Naive thymus-derived CD4-positive, alpha-beta T cell (primary cell): ENCODE results near the gene CXCL8. TPM values are rescaled to one million over a fixed set of nuclear protein-coding genes. Genes with fewer than 3 reads are reported as not detected.

Experiments
- ATAC-seq: fragments of 150-1000 bp; cut with Tn5 transposase; 2 replicates; pipeline ENCODE4 v1.10.0; 2021; ENCODE audit warnings: mild to moderate bottlenecking, moderate library complexity
- CTCF ChIA-PET: fragments of 350-600 bp; sonication (Branson Sonifier 250); formaldehyde crosslinking; loops from one replicate; lab custom pipeline; 2021; ENCODE audit warnings: antibody characterized with exemption; lab: Charles Lee
- POLR2A ChIA-PET: fragments of 350-600 bp; sonication (Branson Sonifier 250); formaldehyde crosslinking; loops from one replicate; lab custom pipeline; 2021; ENCODE audit warnings: antibody characterized with exemption, inconsistent platforms; lab: Charles Lee
- DNase-seq, 9 donors: peaks; one replicate each; pipeline versions ENCODE4 v3.0.0 to v3.0.0-alpha.2; 2020 to 2022; ENCODE audit warnings: mixed read lengths in 1 of 9
- H3K27ac ChIP-seq: one replicate; pipeline ENCODE4 v1.7.0; 2013; ENCODE audit warnings: mild to moderate bottlenecking, low read depth, low read length, moderate library complexity
- H3K27me3 ChIP-seq, 2 donors: one replicate each; pipeline ENCODE4 v1.7.0; 2013; ENCODE audit warnings: low read length in 2 of 2, mild to moderate bottlenecking in 2 of 2, moderate library complexity in 2 of 2; ENCODE audit not compliant: control insufficient read depth in 2 of 2, insufficient read depth in 2 of 2
- H3K36me3 ChIP-seq, 3 experiments: 1 replicate in 2 of 3; 2 replicates in 1 of 3; pipeline ENCODE4 v1.7.0; 2013; ENCODE audit warnings: low read length in 3 of 3, mild to moderate bottlenecking in 3 of 3, moderate library complexity in 1 of 3; ENCODE audit not compliant: insufficient read depth in 3 of 3, control insufficient read depth in 2 of 3
- H3K4me1 ChIP-seq, 2 donors: one replicate each; pipeline ENCODE4 v1.7.0; 2013; ENCODE audit warnings: low read length in 2 of 2, mild to moderate bottlenecking in 2 of 2, moderate library complexity in 1 of 2; ENCODE audit not compliant: control insufficient read depth in 2 of 2, insufficient read depth in 2 of 2
- H3K4me3 ChIP-seq: 2 replicates; pipeline ENCODE4 v1.7.0; 2013; ENCODE audit warnings: mild to moderate bottlenecking, low read length
- H3K9me3 ChIP-seq, 3 experiments: 1 replicate in 2 of 3; 2 replicates in 1 of 3; pipeline ENCODE4 v1.7.0; 2013; ENCODE audit warnings: low read length in 3 of 3; ENCODE audit not compliant: control insufficient read depth in 2 of 3
- H3K27ac Mint-ChIP-seq, 9 donors: one replicate each; pipeline ENCODE4 v1.8.0; 2020 to 2022; ENCODE audit warnings: mixed read lengths in 9 of 9, mild to moderate bottlenecking in 8 of 9, moderate library complexity in 5 of 9, inconsistent platforms in 2 of 9
- H3K27me3 Mint-ChIP-seq, 5 donors: one replicate each; pipeline ENCODE4 v1.8.0; 2021 to 2022; ENCODE audit warnings: mixed read lengths in 5 of 5, mild to moderate bottlenecking in 1 of 5
- H3K36me3 Mint-ChIP-seq, 5 donors: one replicate each; pipeline ENCODE4 v1.8.0; 2020 to 2022; ENCODE audit warnings: mixed read lengths in 5 of 5, mild to moderate bottlenecking in 3 of 5, inconsistent platforms in 1 of 5
- H3K4me1 Mint-ChIP-seq, 7 donors: one replicate each; pipeline ENCODE4 v1.8.0; 2020 to 2022; ENCODE audit warnings: mixed read lengths in 7 of 7, mild to moderate bottlenecking in 3 of 7, inconsistent platforms in 1 of 7
- H3K4me3 Mint-ChIP-seq, 10 donors: one replicate each; pipeline ENCODE4 v1.8.0; 2020 to 2022; ENCODE audit warnings: mild to moderate bottlenecking in 10 of 10, mixed read lengths in 10 of 10, moderate library complexity in 6 of 10, inconsistent platforms in 2 of 10
- H3K9me3 Mint-ChIP-seq, 11 donors: one replicate each; pipeline ENCODE4 v1.8.0; 2020 to 2022; ENCODE audit warnings: mixed read lengths in 11 of 11, mild to moderate bottlenecking in 4 of 11, inconsistent platforms in 1 of 11, moderate library complexity in 1 of 11
- intact Hi-C, 2 donors: fragments of 100-400 bp; cut with micrococcal nuclease; formaldehyde crosslinking; loops; one replicate each; pipeline ENCODE4 v1.15.1; 2023
- polyA plus RNA-seq, 2 donors: library from polyadenylated mRNA; unstranded; fragments of 300-500 nt; fragmentation: Illumina TruSeq; gene quantifications; one replicate each; pipeline ENCODE4 v1.2.3, GENCODE V29; 2021
- total RNA-seq, 6 experiments: library from RNA in 5 of 6; stranded (reverse) in 5 of 6; gene quantifications; 1 replicate in 5 of 6; 2 replicates in 1 of 6; pipeline ENCODE4 v1.2.3 and lab custom pipeline; 2021 to 2026

The CXCL8 gene
- total and polyA plus RNA-seq, 7 experiments from 2014 or later: 0.20 to 501 (median 3.6) TPM; not detected in 1

- POLR2A ChIA-PET: no interaction called here
- intact Hi-C loops: loop anchor here in 1 of 2 donors (5.0 kb wide), 1 partner anchor 73 kb away; no protein-coding TSS in a partner anchor
- H3K9me3 Mint-ChIP-seq: peaks cover 0 to 6% (median 3%) of the 10 kb centered on the region in 11 donors
- Histone ChIP-seq H3K9me3 (no peaks in the 10 kb centered on the region), H3K27ac (no peak overlapping the region), H3K27me3 (no peaks in the 10 kb centered on the region), H3K4me3 (no peak overlapping the region), H3K36me3 (no peaks in the 10 kb centered on the region), H3K4me1 (no peaks in the 10 kb centered on the region)
- CTCF ChIA-PET: interaction anchor here (0.7 kb wide), 1 partner anchor 919 kb away, joined by 3 read pairs; no protein-coding TSS in a partner anchor
- H3K27me3 Mint-ChIP-seq: peaks cover 0 to 5% (median 3%) of the 10 kb centered on the region in 5 donors
- H3K27ac Mint-ChIP-seq: no peak overlapping the region
- DNase-seq: no peak
- no peak overlapping the region for H3K4me3 Mint-ChIP-seq
- H3K4me1 Mint-ChIP-seq: peaks cover 0 to 5% (median 0%) of the 10 kb centered on the region in 7 donors
- ATAC-seq: peak; percentile 23
- no peaks in the 10 kb centered on the region for H3K36me3 Mint-ChIP-seq
These were observed 3.8 kb downstream of the CXCL8 start for GRCh38 chr4:73744203-73744602.

DNA sequence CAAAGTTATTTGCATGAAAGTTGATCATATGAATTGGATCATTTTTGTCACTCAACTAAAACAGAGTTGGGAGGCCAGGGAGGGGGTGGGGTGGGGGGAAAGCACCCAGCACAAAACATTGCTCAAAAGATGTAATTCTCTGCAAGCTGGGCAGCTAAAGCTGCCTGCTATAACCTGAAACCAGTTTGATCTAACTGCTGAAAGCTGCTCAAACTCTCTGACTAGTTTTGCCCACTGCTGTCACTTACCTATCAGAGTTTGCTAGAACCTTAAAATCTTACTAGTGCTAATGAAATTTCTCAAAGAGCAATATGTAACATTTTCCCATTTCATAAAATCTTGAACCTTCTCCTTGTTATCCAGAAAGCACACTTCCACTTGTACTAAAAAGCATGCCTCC is 10.4 kb downstream of the CXCL8 start:
- DNase-seq (no peak), ATAC-seq (no peak)
- ChIA-PET POLR2A (no interaction called here), CTCF (no interaction called here)
- Mint-ChIP-seq H3K27me3 (peaks cover 0 to 11% (median 0%) of the 10 kb centered on the region in 5 donors), H3K36me3 (no peaks in the 10 kb centered on the region), H3K4me1 (no peaks in the 10 kb centered on the region), H3K4me3 (no peak overlapping the region), H3K27ac (no peak overlapping the region), H3K9me3 (peaks cover 0 to 3% (median 0%) of the 10 kb centered on the region in 11 donors)
- H3K27ac ChIP-seq: no peak overlapping the region
- H3K27me3 ChIP-seq: no peaks in the 10 kb centered on the region
- H3K9me3 ChIP-seq: no peaks in the 10 kb centered on the region
- H3K36me3 ChIP-seq: no peaks in the 10 kb centered on the region
- intact Hi-C loops: no loop called here
- H3K4me1 ChIP-seq: no peaks in the 10 kb centered on the region
- H3K4me3 ChIP-seq: no peak overlapping the region

DNA sequence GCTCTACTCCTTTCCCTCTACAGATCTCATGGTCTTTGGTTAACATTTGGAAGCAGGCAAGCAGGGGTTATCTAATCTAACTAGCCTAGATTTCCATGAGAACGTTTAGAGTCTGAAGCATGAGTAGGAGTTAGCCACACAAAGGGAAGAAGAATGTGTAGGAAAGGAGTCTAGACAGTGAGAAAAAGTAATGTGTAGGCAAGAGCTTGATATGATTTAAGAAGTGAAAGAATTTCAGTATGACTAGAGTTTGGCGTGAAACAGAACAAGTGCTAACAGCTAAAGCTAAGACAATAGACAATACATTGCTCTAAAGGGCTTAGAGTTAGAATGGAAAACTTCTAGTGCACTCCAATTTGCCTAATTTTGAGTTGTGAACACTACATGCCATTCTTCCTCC is 10.8 kb downstream of the CXCL8 start:
- Mint-ChIP-seq H3K27me3 (peaks cover 0 to 11% (median 0%) of the 10 kb centered on the region in 5 donors), H3K9me3 (peaks cover 0 to 5% (median 0%) of the 10 kb centered on the region in 11 donors), H3K4me1 (no peaks in the 10 kb centered on the region), H3K4me3 (no peak overlapping the region), H3K36me3 (no peaks in the 10 kb centered on the region), H3K27ac (no peak overlapping the region)
- intact Hi-C loops: no loop called here
- CTCF ChIA-PET: no interaction called here
- no peak overlapping the region for H3K27ac ChIP-seq
- DNase-seq (no peak), ATAC-seq (no peak)
- POLR2A ChIA-PET: no interaction called here
- no peaks in the 10 kb centered on the region for H3K4me1 ChIP-seq
- H3K27me3 ChIP-seq: no peaks in the 10 kb centered on the region
- H3K36me3 ChIP-seq: no peaks in the 10 kb centered on the region
- no peak overlapping the region for H3K4me3 ChIP-seq
- H3K9me3 ChIP-seq: no peaks in the 10 kb centered on the region

- Mint-ChIP-seq H3K27me3 (peaks cover 0 to 11% (median 0%) of the 10 kb centered on the region in 5 donors), H3K36me3 (no peaks in the 10 kb centered on the region), H3K4me3 (no peak overlapping the region), H3K27ac (no peak overlapping the region), H3K9me3 (peaks cover 0 to 6% (median 0%) of the 10 kb centered on the region in 11 donors), H3K4me1 (no peaks in the 10 kb centered on the region)
- H3K9me3 ChIP-seq: no peaks in the 10 kb centered on the region
- DNase-seq (no peak), ATAC-seq (no peak)
- CTCF ChIA-PET: no interaction called here
- H3K27me3 ChIP-seq: no peaks in the 10 kb centered on the region
- no peaks in the 10 kb centered on the region for H3K36me3 ChIP-seq
- H3K4me1 ChIP-seq: no peaks in the 10 kb centered on the region
- no peak overlapping the region for H3K27ac ChIP-seq
- POLR2A ChIA-PET: no interaction called here
- intact Hi-C loops: no loop called here
- no peak overlapping the region for H3K4me3 ChIP-seq
These were observed 11.5 kb downstream of the CXCL8 start for GRCh38 chr4:73751830-73752229.

DNA sequence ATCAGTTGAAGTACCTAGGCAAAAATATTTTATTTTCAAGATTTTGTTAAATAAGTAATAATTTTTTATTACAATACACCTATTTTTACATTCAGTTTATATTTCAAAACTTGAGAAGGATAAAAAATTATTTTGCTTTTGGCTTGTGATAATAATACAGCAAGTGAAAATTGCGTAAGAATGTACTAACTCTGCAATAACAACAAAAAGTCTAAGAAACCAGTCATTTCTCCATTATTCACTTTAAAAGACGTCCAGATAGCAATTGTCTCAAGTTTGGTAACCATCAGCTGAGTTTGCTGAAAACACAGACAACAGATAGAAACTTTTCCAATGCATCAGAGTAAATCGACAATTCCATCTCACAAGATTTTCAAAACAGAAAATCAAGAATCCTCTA is 12.1 kb downstream of the CXCL8 start:
- Mint-ChIP-seq H3K4me1 (no peaks in the 10 kb centered on the region), H3K36me3 (no peaks in the 10 kb centered on the region), H3K9me3 (peaks cover 0 to 6% (median 0%) of the 10 kb centered on the region in 11 donors), H3K27ac (no peak overlapping the region), H3K27me3 (peaks cover 0 to 11% (median 0%) of the 10 kb centered on the region in 5 donors), H3K4me3 (no peak overlapping the region)
- Histone ChIP-seq H3K4me3 (no peak overlapping the region), H3K9me3 (no peaks in the 10 kb centered on the region), H3K4me1 (no peaks in the 10 kb centered on the region), H3K36me3 (no peaks in the 10 kb centered on the region), H3K27ac (no peak overlapping the region), H3K27me3 (no peaks in the 10 kb centered on the region)
- ChIA-PET CTCF (no interaction called here), POLR2A (no interaction called here)
- DNase-seq (no peak), ATAC-seq (no peak)
- intact Hi-C loops: no loop called here

- no peak overlapping the region for H3K4me3 Mint-ChIP-seq
- Histone ChIP-seq H3K4me1 (no peaks in the 10 kb centered on the region), H3K36me3 (no peaks in the 10 kb centered on the region), H3K4me3 (no peak overlapping the region), H3K9me3 (no peaks in the 10 kb centered on the region), H3K27me3 (no peaks in the 10 kb centered on the region), H3K27ac (no peak overlapping the region)
- peaks cover 0 to 5% (median 0%) of the 10 kb centered on the region in 11 donors for H3K9me3 Mint-ChIP-seq
- H3K36me3 Mint-ChIP-seq: no peaks in the 10 kb centered on the region
- ChIA-PET CTCF (no interaction called here), POLR2A (no interaction called here)
- DNase-seq: no peak
- intact Hi-C loops: no loop called here
- no peak overlapping the region for H3K27ac Mint-ChIP-seq
- H3K4me1 Mint-ChIP-seq: no peaks in the 10 kb centered on the region
- no peak for ATAC-seq
- peaks cover 0 to 8% (median 0%) of the 10 kb centered on the region in 5 donors for H3K27me3 Mint-ChIP-seq
These were observed 12.8 kb downstream of the CXCL8 start for GRCh38 chr4:73753215-73753614.

GRCh38 chr4:73754934-73755333 is 14.6 kb downstream of the CXCL8 start:
- Histone ChIP-seq H3K4me3 (no peak overlapping the region), H3K27me3 (no peaks in the 10 kb centered on the region), H3K4me1 (no peaks in the 10 kb centered on the region), H3K27ac (no peak overlapping the region), H3K9me3 (no peaks in the 10 kb centered on the region), H3K36me3 (no peaks in the 10 kb centered on the region)
- H3K4me1 Mint-ChIP-seq: no peaks in the 10 kb centered on the region
- ATAC-seq: no peak
- POLR2A ChIA-PET: no interaction called here
- intact Hi-C loops: no loop called here
- no peak for DNase-seq
- peaks cover 0 to 5% (median 0%) of the 10 kb centered on the region in 11 donors for H3K9me3 Mint-ChIP-seq
- peaks cover 0 to 6% (median 0%) of the 10 kb centered on the region in 5 donors for H3K27me3 Mint-ChIP-seq
- CTCF ChIA-PET: no interaction called here
- H3K4me3 Mint-ChIP-seq: no peak overlapping the region
- H3K27ac Mint-ChIP-seq: no peak overlapping the region
- H3K36me3 Mint-ChIP-seq: no peaks in the 10 kb centered on the region
